ENCODE data around the gene HID1.

- TF ChIP-seq ISL1 (CRISPR knock-in tag; IDR thresholded peaks at IDR 0.05) (no peak), ZNF70 (CRISPR knock-in tag; IDR thresholded peaks at IDR 0.05) (no peak), ZNF565 (CRISPR knock-in tag; conservative IDR thresholded peaks at IDR 0.05; ENCODE audit: low read depth) (no peak), BACH2 (CRISPR knock-in tag; IDR thresholded peaks at IDR 0.05; ENCODE audit: borderline replicate concordance) (no peak), RARB (CRISPR knock-in tag; IDR thresholded peaks at IDR 0.05) (no peak), CSDC2 (CRISPR knock-in tag; IDR thresholded peaks at IDR 0.05) (no peak), GLIS3 (CRISPR knock-in tag; IDR thresholded peaks at IDR 0.05) (no peak), TOX (CRISPR knock-in tag; IDR thresholded peaks at IDR 0.05; ENCODE audit: borderline replicate concordance) (no peak)
- TF ChIP-seq, protein P1, sequence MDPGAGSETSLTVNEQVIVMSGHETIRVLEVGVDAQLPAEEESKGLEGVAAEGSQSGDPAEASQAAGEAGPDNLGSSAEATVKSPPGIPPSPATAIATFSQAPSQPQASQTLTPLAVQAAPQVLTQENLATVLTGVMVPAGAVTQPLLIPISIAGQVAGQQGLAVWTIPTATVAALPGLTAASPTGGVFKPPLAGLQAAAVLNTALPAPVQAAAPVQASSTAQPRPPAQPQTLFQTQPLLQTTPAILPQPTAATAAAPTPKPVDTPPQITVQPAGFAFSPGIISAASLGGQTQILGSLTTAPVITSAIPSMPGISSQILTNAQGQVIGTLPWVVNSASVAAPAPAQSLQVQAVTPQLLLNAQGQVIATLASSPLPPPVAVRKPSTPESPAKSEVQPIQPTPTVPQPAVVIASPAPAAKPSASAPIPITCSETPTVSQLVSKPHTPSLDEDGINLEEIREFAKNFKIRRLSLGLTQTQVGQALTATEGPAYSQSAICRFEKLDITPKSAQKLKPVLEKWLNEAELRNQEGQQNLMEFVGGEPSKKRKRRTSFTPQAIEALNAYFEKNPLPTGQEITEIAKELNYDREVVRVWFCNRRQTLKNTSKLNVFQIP (CRISPR knock-in tag; IDR thresholded peaks at IDR 0.05; ENCODE audit: borderline replicate concordance, low read depth): no peak
- TF ChIP-seq, protein P2, sequence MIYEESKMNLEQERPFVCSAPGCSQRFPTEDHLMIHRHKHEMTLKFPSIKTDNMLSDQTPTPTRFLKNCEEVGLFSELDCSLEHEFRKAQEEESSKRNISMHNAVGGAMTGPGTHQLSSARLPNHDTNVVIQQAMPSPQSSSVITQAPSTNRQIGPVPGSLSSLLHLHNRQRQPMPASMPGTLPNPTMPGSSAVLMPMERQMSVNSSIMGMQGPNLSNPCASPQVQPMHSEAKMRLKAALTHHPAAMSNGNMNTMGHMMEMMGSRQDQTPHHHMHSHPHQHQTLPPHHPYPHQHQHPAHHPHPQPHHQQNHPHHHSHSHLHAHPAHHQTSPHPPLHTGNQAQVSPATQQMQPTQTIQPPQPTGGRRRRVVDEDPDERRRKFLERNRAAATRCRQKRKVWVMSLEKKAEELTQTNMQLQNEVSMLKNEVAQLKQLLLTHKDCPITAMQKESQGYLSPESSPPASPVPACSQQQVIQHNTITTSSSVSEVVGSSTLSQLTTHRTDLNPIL (CRISPR knock-in tag; IDR thresholded peaks at IDR 0.05; ENCODE audit: low read depth): no peak
- TF ChIP-seq, protein P3, sequence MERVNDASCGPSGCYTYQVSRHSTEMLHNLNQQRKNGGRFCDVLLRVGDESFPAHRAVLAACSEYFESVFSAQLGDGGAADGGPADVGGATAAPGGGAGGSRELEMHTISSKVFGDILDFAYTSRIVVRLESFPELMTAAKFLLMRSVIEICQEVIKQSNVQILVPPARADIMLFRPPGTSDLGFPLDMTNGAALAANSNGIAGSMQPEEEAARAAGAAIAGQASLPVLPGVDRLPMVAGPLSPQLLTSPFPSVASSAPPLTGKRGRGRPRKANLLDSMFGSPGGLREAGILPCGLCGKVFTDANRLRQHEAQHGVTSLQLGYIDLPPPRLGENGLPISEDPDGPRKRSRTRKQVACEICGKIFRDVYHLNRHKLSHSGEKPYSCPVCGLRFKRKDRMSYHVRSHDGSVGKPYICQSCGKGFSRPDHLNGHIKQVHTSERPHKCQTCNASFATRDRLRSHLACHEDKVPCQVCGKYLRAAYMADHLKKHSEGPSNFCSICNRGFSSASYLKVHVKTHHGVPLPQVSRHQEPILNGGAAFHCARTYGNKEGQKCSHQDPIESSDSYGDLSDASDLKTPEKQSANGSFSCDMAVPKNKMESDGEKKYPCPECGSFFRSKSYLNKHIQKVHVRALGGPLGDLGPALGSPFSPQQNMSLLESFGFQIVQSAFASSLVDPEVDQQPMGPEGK (CRISPR knock-in tag; IDR thresholded peaks at IDR 0.05; ENCODE audit: borderline replicate concordance): no peak
- TF ChIP-seq, protein P4, sequence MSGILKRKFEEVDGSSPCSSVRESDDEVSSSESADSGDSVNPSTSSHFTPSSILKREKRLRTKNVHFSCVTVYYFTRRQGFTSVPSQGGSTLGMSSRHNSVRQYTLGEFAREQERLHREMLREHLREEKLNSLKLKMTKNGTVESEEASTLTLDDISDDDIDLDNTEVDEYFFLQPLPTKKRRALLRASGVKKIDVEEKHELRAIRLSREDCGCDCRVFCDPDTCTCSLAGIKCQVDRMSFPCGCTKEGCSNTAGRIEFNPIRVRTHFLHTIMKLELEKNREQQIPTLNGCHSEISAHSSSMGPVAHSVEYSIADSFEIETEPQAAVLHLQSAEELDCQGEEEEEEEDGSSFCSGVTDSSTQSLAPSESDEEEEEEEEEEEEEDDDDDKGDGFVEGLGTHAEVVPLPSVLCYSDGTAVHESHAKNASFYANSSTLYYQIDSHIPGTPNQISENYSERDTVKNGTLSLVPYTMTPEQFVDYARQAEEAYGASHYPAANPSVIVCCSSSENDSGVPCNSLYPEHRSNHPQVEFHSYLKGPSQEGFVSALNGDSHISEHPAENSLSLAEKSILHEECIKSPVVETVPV (CRISPR knock-in tag; IDR thresholded peaks at IDR 0.05): no peak
These were observed 7.0 kb upstream of the HID1 start for GRCh38 chr17:74979408-74980146.

Data from SK-N-SH treated with all-trans-retinoic acid at 6 μM for 48 hours (cell line).